ENCODE data around the gene PPP2R2C. TPM values are rescaled to one million over a fixed set of nuclear protein-coding genes. Genes with fewer than 3 reads are reported as not detected.

The PPP2R2C gene
- total RNA-seq, 1 experiment from 2014 or later, result 32.9 TPM

GRCh38 chr4:6365545-6366086, 106.8 kb downstream of the PPP2R2C start:
- H3K9me3 ChIP-seq (ENCODE audit: control insufficient read depth in 1 of 2, insufficient read depth in 1 of 2, low read depth in 1 of 2, low read length in 2 of 2), result no peaks in the 10 kb centered on the region
- intact Hi-C loops (cut with micrococcal nuclease), result no loop called here
- no peak for DNase-seq (ENCODE audit: low read depth, low spot score)
- ChIA-PET CTCF (no interaction called here), RAD21 (ENCODE audit: low non-redundant PET in 1 of 2, low total read pairs in 2 of 2, uncharacterized antibody in 2 of 2, unreplicated experiment in 2 of 2) (no interaction called here), POLR2A (no interaction called here)
- ATAC-seq, result no peak
- H3K4me2 ChIP-seq (ENCODE audit: low read length), result no peak overlapping the region
- H3K9me2 ChIP-seq (ENCODE audit: insufficient read depth), result no peaks in the 10 kb centered on the region
- no peak overlapping the region for H3K4me3 ChIP-seq (replicated peaks in 1 of 2; ENCODE audit: low read depth in 1 of 2, low read length in 2 of 2)
- no peak overlapping the region for H3K9ac ChIP-seq (ENCODE audit: low read length)
- H3K27ac ChIP-seq (ENCODE audit: low read depth, low read length), result no peak overlapping the region
- H4K20me1 ChIP-seq (ENCODE audit: insufficient read depth), result no peaks in the 10 kb centered on the region
- TF ChIP-seq SRF (IDR thresholded peaks at IDR 0.05; ENCODE audit: low read depth), result no peak
- TF ChIP-seq CBX3 (IDR thresholded peaks at IDR 0.05; ENCODE audit: low read depth), result no peak
- TF ChIP-seq SP1 (IDR thresholded peaks at IDR 0.05; ENCODE audit: low read depth), result no peak
- TF ChIP-seq REST (IDR thresholded peaks at IDR 0.05; ENCODE audit: low read depth), result no peak
- TF ChIP-seq RAD21 (IDR thresholded peaks at IDR 0.05; ENCODE audit: low read depth), result no peak
- TF ChIP-seq SIN3A (IDR thresholded peaks at IDR 0.05; ENCODE audit: low read depth), result no peak
- no peak for TF ChIP-seq ZBTB33 (IDR thresholded peaks at IDR 0.05; ENCODE audit: extremely low read depth, insufficient replicate concordance, low read length)
- TF ChIP-seq YY1 (IDR thresholded peaks at IDR 0.05; ENCODE audit: extremely low read depth, insufficient replicate concordance, low read depth, low read length), result no peak
- no peak for TF ChIP-seq POLR2AphosphoS5 (IDR thresholded peaks at IDR 0.05; ENCODE audit: low read depth, low read length)
- TF ChIP-seq ATF3 (IDR thresholded peaks at IDR 0.05), result no peak
- no peak for TF ChIP-seq TCF7L2 (IDR thresholded peaks at IDR 0.05; ENCODE audit: borderline replicate concordance, extremely low read depth, insufficient read depth, insufficient read length)
- TF ChIP-seq CTCF (IDR thresholded peaks at IDR 0.05 in 2 of 3, conservative IDR thresholded peaks at IDR 0.05 in 1 of 3; ENCODE audit: borderline replicate concordance in 1 of 3, insufficient read depth in 1 of 3, low read depth in 2 of 3, low read length in 2 of 3), result no peak
- no peak for TF ChIP-seq FOSL1 (IDR thresholded peaks at IDR 0.05; ENCODE audit: low read depth)
- no peak for TF ChIP-seq EZH2 (IDR thresholded peaks at IDR 0.05)
- no peaks in the 10 kb centered on the region for H3K36me3 ChIP-seq (ENCODE audit: control insufficient read depth in 1 of 2, insufficient read depth in 2 of 2, low read length in 2 of 2)
- H3K79me2 ChIP-seq (ENCODE audit: insufficient read depth, low read length), result no peaks in the 10 kb centered on the region
- no peak overlapping the region for H2AFZ ChIP-seq (ENCODE audit: low read depth, low read length, poor library complexity, severe bottlenecking)
- BruUV-seq (replicated peaks), result no TSS peak
- no peaks in the 10 kb centered on the region for H3K4me1 ChIP-seq (ENCODE audit: control insufficient read depth in 1 of 2, insufficient read depth in 2 of 2, low read length in 2 of 2)
- peaks cover 10% of the 10 kb centered on the region; the same call in 1 of the 2 replicates for H3K27me3 ChIP-seq (ENCODE audit: insufficient read depth, low read length)

Measured in HCT116 (cell line).